NCI-H524 (cell line): ENCODE results near the gene MYO1H.
"Not testable (repeated sequence)": the region's sequence is repeated elsewhere in the genome, so short reads cannot be mapped to it uniquely, and the experiment has no call there.

Source experiments
- DNase-seq, 2 experiments: peaks; one replicate each; lab custom pipeline; 2025; lab: John Stamatoyannopoulos, UW

Gene MYO1H

GRCh38 chr12:109473526-109474270, 126.0 kb downstream of the MYO1H start:
- DNase-seq: not testable (repeated sequence)

- no peak for DNase-seq
Measured at GRCh38 chr12:109475121-109475520, 127.4 kb downstream of the MYO1H start.

GRCh38 chr12:109475993-109476806, 128.5 kb downstream of the MYO1H start:
- no peak for DNase-seq

- no peak for DNase-seq
Measured at GRCh38 chr12:109476807-109477184, 129.1 kb downstream of the MYO1H start.

GRCh38 chr12:109477185-109477962, 129.7 kb downstream of the MYO1H start, which contains the start of the genes KCTD10 and UBE3B:
KCTD10 (minus strand) TSS chr12:109477300; CDS start chr12:109477262, 38 bp downstream.
UBE3B (plus strand) TSS chr12:109477634; CDS start chr12:109483552, 5,918 bp downstream.
- peak; percentile 70 to 80 for DNase-seq

GRCh38 chr12:109477963-109478315, 130.2 kb downstream of the MYO1H start:
- DNase-seq: no peak

- no peak for DNase-seq
Measured at GRCh38 chr12:109479761-109480160, 132.1 kb downstream of the MYO1H start.

GRCh38 chr12:109480356-109480755, 132.7 kb downstream of the MYO1H start:
- DNase-seq: no peak

- DNase-seq: no peak
Measured at GRCh38 chr12:109481863-109482262, 134.2 kb downstream of the MYO1H start.

GRCh38 chr12:109482491-109482890, 134.8 kb downstream of the MYO1H start:
- DNase-seq: no peak

GRCh38 chr12:109482894-109483293, 135.2 kb downstream of the MYO1H start:
- no peak for DNase-seq

GRCh38 chr12:109483346-109483745, 135.6 kb downstream of the MYO1H start:
- no peak for DNase-seq

- no peak for DNase-seq
Measured at GRCh38 chr12:109485201-109485600, 137.5 kb downstream of the MYO1H start.

GRCh38 chr12:109487181-109488050, 139.7 kb downstream of the MYO1H start:
- DNase-seq: no peak

- DNase-seq: no peak
Measured at GRCh38 chr12:109488051-109488665, 140.5 kb downstream of the MYO1H start.

GRCh38 chr12:109489016-109489954, 141.6 kb downstream of the MYO1H start:
- DNase-seq: no peak

- no peak for DNase-seq
Measured at GRCh38 chr12:109489955-109490565, 142.4 kb downstream of the MYO1H start.

- no peak for DNase-seq
Measured at GRCh38 chr12:109491671-109492070, 144.0 kb downstream of the MYO1H start.

GRCh38 chr12:109492371-109492770, 144.7 kb downstream of the MYO1H start:
- DNase-seq: no peak
